Chondrocyte (in vitro differentiated cells): ENCODE results near the gene PDE4D. TPM values are rescaled to one million over a fixed set of nuclear protein-coding genes. Genes with fewer than 3 reads are reported as not detected.

ENCODE experiments used
- DNase-seq: peaks from one replicate; pipeline ENCODE4 v3.0.0; 2021; ENCODE audit warnings: mixed read lengths, low spot score
- H3K27ac Mint-ChIP-seq: one replicate; pipeline ENCODE4 v1.8.0; 2021; ENCODE audit warnings: mild to moderate bottlenecking, moderate library complexity, mixed read lengths; ENCODE audit not compliant: unreplicated experiment
- H3K27me3 Mint-ChIP-seq: 2 replicates; pipeline ENCODE4 v1.8.0; 2021; ENCODE audit warnings: low read depth, mixed read lengths
- H3K36me3 Mint-ChIP-seq: 2 replicates; pipeline ENCODE4 v1.8.0; 2021; ENCODE audit warnings: low read depth, mixed read lengths
- H3K4me1 Mint-ChIP-seq: 2 replicates; pipeline ENCODE4 v1.8.0; 2021; ENCODE audit warnings: low read depth, mild to moderate bottlenecking, mixed read lengths
- H3K4me3 Mint-ChIP-seq: one replicate; pipeline ENCODE4 v1.8.0; 2021; ENCODE audit warnings: mild to moderate bottlenecking, moderate library complexity, mixed read lengths; ENCODE audit not compliant: unreplicated experiment
- H3K9me3 Mint-ChIP-seq: 2 replicates; pipeline ENCODE4 v1.8.0; 2021; ENCODE audit warnings: low read depth, mixed read lengths
- CTCF ChIP-seq: fragments of 200-600 bp; sonication (generic); IDR thresholded peaks from 2 replicates; pipeline ENCODE4 v1.5.0; 2021; ENCODE audit warnings: antibody characterized with exemption, mild to moderate bottlenecking, moderate library complexity
- total RNA-seq: library from RNA; stranded (reverse); gene quantifications from 3 replicates; pipeline ENCODE4 v1.2.1, GENCODE V29; 2021

The PDE4D gene
- total RNA-seq, 1 donor from 2014 or later = 21.1 TPM

- no peaks in the 10 kb centered on the region for H3K27me3 Mint-ChIP-seq
- H3K36me3 Mint-ChIP-seq = no peaks in the 10 kb centered on the region
- peaks cover 28% of the 10 kb centered on the region for H3K4me1 Mint-ChIP-seq
- DNase-seq = no peak
- no peak overlapping the region for H3K27ac Mint-ChIP-seq
- H3K9me3 Mint-ChIP-seq = no peaks in the 10 kb centered on the region
- no peak for TF ChIP-seq CTCF
- H3K4me3 Mint-ChIP-seq = no peak overlapping the region
Measured at GRCh38 chr5:59741599-59741998, 151.9 kb downstream of the PDE4D start.

GRCh38 chr5:59738024-59738423 lies 155.5 kb downstream of the PDE4D start:
- Mint-ChIP-seq H3K4me3 (no peak overlapping the region), H3K4me1 (peaks cover 2% of the 10 kb centered on the region), H3K36me3 (no peaks in the 10 kb centered on the region), H3K27ac (no peak overlapping the region), H3K27me3 (no peaks in the 10 kb centered on the region), H3K9me3 (no peaks in the 10 kb centered on the region)
- no peak for TF ChIP-seq CTCF
- no peak for DNase-seq

GRCh38 chr5:59732806-59733205 lies 160.7 kb downstream of the PDE4D start:
- no peak for DNase-seq
- no peak for TF ChIP-seq CTCF
- no peak overlapping the region for H3K4me3 Mint-ChIP-seq
- H3K4me1 Mint-ChIP-seq = peaks cover 4% of the 10 kb centered on the region
- no peaks in the 10 kb centered on the region for H3K9me3 Mint-ChIP-seq
- no peaks in the 10 kb centered on the region for H3K27me3 Mint-ChIP-seq
- no peaks in the 10 kb centered on the region for H3K36me3 Mint-ChIP-seq
- H3K27ac Mint-ChIP-seq = peak overlapping the region; percentile 14

- no peak for DNase-seq
- H3K4me1 Mint-ChIP-seq = peaks cover 4% of the 10 kb centered on the region
- H3K9me3 Mint-ChIP-seq = no peaks in the 10 kb centered on the region
- H3K4me3 Mint-ChIP-seq = no peak overlapping the region
- H3K36me3 Mint-ChIP-seq = no peaks in the 10 kb centered on the region
- no peaks in the 10 kb centered on the region for H3K27me3 Mint-ChIP-seq
- TF ChIP-seq CTCF = no peak
- H3K27ac Mint-ChIP-seq = no peak overlapping the region
Measured at GRCh38 chr5:59732301-59732700, 161.2 kb downstream of the PDE4D start.

- DNase-seq = no peak
- TF ChIP-seq CTCF = no peak
- Mint-ChIP-seq H3K9me3 (no peaks in the 10 kb centered on the region), H3K4me1 (peaks cover 4% of the 10 kb centered on the region), H3K27me3 (no peaks in the 10 kb centered on the region), H3K27ac (no peak overlapping the region), H3K4me3 (no peak overlapping the region), H3K36me3 (no peaks in the 10 kb centered on the region)
Measured at GRCh38 chr5:59731809-59732208, 161.7 kb downstream of the PDE4D start.
